WTC11 (cell line): ENCODE measurements around the gene IL11RA.

Experiments
- ARID4B ChIP-seq: sonication (generic); formaldehyde crosslinking; IDR thresholded peaks from 2 replicates; pipeline ENCODE4 v1.8.0; 2023; ENCODE audit warnings: missing genetic modification reagents, mild to moderate bottlenecking, borderline replicate concordance
- CREB1 ChIP-seq: sonication (generic); formaldehyde crosslinking; IDR thresholded peaks from 2 replicates; pipeline ENCODE4 v1.8.0; 2023; ENCODE audit warnings: mild to moderate bottlenecking, missing genetic modification reagents
- CREM ChIP-seq: sonication (generic); formaldehyde crosslinking; IDR thresholded peaks from 2 replicates; pipeline ENCODE4 v1.8.1; 2022; ENCODE audit warnings: mild to moderate bottlenecking, missing genetic modification reagents, moderate library complexity
- SMAD4 ChIP-seq: sonication (generic); formaldehyde crosslinking; IDR thresholded peaks from 2 replicates; pipeline ENCODE4 v1.8.0; 2022; ENCODE audit warnings: mild to moderate bottlenecking, missing genetic modification reagents
- TEAD1 ChIP-seq: sonication (generic); formaldehyde crosslinking; IDR thresholded peaks from 2 replicates; pipeline ENCODE4 v1.8.0; 2022; ENCODE audit warnings: mild to moderate bottlenecking, missing genetic modification reagents
- ZNF138 ChIP-seq: sonication (generic); formaldehyde crosslinking; conservative IDR thresholded peaks from 2 replicates; pipeline ENCODE4 v1.8.1; 2022; ENCODE audit warnings: mild to moderate bottlenecking, moderate library complexity, missing genetic modification reagents
- TF ChIP-seq, protein P1 (sequence below): fragments of 200-600 bp; IDR thresholded peaks from 2 replicates; pipeline ENCODE4 v1.8.0; 2022; ENCODE audit warnings: antibody characterized with exemption
- TF ChIP-seq, protein P2 (sequence below): sonication (generic); formaldehyde crosslinking; IDR thresholded peaks from 2 replicates; pipeline ENCODE4 v1.8.0; 2022; ENCODE audit warnings: mild to moderate bottlenecking, missing genetic modification reagents
- TF ChIP-seq, protein P3 (sequence below): fragments of 250-450 bp; sonication (Bioruptor Pico); IDR thresholded peaks from 2 replicates; pipeline ENCODE4 v2.1.2; 2022; ENCODE audit warnings: mild to moderate bottlenecking, moderate library complexity
- TF ChIP-seq, protein P4 (sequence below): sonication (generic); formaldehyde crosslinking; IDR thresholded peaks from 2 replicates; pipeline ENCODE4 v1.8.0; 2022; ENCODE audit warnings: mild to moderate bottlenecking, missing genetic modification reagents
- TF ChIP-seq, protein P5 (sequence below): sonication (generic); formaldehyde crosslinking; conservative IDR thresholded peaks from 2 replicates; pipeline ENCODE4 v1.8.1; 2022; ENCODE audit warnings: mild to moderate bottlenecking, missing genetic modification reagents

DNA sequence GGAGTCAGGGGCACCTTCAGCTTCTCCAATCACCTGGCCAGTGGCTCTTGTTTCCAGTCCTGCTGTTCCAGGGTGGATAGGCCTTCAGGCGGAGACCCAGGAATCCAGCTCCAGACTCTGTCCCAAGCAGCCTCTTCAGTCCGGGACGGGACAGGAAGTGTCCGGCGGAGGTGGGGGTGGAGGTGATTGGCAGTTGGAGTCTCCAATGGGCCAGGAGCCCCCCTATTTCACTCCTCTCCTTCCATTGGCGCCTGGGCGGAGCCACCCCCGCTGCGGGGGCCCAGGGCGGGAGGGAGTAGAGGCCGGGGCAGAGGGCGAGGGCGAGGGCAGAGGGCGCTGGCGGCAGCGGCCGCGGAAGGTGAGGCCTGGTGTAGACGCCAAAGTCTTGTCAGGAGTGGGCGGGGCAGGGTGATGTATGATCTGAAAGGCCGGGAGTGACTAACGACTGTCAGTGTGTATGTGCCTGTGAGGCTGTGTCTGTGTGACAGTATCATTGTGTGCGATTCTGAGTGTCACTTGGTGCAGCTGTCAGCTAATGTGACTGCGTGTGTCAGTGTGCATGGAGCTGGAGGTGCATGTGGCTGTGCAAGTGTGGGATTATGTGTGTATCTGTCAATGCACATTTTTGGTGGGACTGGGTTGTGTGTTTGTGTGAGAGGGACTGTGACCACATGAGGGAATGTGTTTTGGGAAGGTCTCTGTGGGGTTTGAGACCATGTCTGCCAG, at the start of gene IL11RA:
- TF ChIP-seq, protein P1, sequence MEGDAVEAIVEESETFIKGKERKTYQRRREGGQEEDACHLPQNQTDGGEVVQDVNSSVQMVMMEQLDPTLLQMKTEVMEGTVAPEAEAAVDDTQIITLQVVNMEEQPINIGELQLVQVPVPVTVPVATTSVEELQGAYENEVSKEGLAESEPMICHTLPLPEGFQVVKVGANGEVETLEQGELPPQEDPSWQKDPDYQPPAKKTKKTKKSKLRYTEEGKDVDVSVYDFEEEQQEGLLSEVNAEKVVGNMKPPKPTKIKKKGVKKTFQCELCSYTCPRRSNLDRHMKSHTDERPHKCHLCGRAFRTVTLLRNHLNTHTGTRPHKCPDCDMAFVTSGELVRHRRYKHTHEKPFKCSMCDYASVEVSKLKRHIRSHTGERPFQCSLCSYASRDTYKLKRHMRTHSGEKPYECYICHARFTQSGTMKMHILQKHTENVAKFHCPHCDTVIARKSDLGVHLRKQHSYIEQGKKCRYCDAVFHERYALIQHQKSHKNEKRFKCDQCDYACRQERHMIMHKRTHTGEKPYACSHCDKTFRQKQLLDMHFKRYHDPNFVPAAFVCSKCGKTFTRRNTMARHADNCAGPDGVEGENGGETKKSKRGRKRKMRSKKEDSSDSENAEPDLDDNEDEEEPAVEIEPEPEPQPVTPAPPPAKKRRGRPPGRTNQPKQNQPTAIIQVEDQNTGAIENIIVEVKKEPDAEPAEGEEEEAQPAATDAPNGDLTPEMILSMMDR = no peak
- TF ChIP-seq, protein P2, sequence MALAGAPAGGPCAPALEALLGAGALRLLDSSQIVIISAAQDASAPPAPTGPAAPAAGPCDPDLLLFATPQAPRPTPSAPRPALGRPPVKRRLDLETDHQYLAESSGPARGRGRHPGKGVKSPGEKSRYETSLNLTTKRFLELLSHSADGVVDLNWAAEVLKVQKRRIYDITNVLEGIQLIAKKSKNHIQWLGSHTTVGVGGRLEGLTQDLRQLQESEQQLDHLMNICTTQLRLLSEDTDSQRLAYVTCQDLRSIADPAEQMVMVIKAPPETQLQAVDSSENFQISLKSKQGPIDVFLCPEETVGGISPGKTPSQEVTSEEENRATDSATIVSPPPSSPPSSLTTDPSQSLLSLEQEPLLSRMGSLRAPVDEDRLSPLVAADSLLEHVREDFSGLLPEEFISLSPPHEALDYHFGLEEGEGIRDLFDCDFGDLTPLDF (CRISPR knock-in tag) = no peak
- TF ChIP-seq, protein P3, sequence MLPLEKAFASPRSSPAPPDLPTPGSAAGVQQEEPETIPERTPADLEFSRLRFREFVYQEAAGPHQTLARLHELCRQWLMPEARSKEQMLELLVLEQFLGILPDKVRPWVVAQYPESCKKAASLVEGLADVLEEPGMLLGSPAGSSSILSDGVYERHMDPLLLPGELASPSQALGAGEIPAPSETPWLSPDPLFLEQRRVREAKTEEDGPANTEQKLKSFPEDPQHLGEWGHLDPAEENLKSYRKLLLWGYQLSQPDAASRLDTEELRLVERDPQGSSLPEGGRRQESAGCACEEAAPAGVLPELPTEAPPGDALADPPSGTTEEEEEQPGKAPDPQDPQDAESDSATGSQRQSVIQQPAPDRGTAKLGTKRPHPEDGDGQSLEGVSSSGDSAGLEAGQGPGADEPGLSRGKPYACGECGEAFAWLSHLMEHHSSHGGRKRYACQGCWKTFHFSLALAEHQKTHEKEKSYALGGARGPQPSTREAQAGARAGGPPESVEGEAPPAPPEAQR (CRISPR knock-in tag) = no peak
- TF ChIP-seq ARID4B (CRISPR knock-in tag) (no peak), SMAD4 (no peak), CREB1 (CRISPR knock-in tag) (no peak), TEAD1 (CRISPR knock-in tag) (no peak), CREM (CRISPR knock-in tag) (no peak), ZNF138 (CRISPR knock-in tag) (no peak; the same call in 1 of the 2 replicates)
- TF ChIP-seq, protein P4, sequence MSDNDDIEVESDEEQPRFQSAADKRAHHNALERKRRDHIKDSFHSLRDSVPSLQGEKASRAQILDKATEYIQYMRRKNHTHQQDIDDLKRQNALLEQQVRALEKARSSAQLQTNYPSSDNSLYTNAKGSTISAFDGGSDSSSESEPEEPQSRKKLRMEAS (CRISPR knock-in tag) = no peak
- TF ChIP-seq, protein P5, sequence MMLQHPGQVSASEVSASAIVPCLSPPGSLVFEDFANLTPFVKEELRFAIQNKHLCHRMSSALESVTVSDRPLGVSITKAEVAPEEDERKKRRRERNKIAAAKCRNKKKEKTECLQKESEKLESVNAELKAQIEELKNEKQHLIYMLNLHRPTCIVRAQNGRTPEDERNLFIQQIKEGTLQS = no peak
